GM21423 (cell line): ENCODE data around the gene FPGS.
"Not testable (repeated sequence)": the region's sequence is repeated elsewhere in the genome, so short reads cannot be mapped to it uniquely, and the experiment has no call there.

Source experiments
- ATAC-seq: cut with Tn5 transposase; IDR thresholded peaks from one replicate; pipeline ENCODE4 v1.9.1; 2021; ENCODE audit warnings: mild to moderate bottlenecking, moderate library complexity; ENCODE audit not compliant: unreplicated experiment

FPGS gene

DNA sequence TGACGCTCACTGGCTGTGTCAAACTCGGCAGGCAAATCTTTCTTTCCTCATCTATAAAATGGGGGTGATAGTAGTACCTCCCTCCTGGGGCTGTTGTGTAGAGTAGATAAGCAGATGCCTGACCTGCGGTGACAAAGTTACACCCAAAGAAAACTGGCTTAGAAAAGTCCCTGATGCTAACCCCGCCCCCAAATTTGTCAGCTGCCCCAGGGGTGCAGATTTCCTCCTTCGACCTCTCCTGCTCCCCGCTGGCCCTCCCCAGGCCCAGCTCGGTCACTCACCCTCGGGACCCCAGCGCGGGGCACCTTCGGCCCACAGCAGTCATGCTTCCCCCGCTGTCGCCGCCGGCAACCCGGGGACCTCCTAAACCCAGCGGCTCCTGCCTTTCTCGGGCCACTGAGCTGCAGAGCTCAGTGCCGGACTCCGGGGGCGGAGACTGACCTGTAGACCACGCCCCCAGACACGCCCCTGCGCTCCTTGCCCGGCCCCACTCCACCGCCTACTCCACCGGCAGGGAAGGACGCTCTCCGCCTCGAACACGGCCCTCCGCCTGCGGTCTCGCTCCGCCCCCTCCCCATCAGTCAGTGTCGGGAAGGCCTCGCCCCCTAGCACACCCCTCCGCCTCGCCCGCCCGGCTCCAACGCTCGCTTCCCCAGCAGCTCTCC is 31.6 kb upstream of the FPGS start:
- ATAC-seq: peak; percentile 80

DNA sequence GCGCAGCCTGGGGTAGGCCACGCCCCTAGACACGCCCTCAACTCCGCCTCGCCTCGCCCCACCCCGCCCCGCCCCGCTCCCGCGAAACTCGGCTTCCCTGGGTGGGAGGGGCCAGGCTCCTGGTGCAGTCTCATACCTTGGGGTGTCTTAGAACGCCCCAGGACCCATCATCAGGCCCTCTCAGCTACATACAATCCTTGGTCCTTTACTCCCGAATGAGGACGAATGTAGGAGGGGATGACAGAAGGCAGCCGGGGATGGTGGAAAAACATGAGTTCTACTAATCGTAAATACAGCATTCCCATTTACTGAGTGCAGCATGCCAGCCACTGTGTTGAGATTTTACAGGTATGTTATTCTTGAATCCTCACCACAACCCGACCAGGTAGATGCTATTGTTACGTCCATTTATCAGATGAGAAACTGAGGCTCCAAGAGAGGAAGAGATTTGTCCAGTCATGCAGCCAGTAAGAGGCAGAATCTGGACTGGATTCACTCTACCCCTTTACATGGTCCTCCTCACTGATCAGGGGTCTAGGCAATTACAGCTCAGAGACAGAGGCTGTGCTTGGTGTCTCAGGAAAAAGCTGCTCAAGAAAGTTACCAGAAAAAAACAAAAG is 31.0 kb upstream of the FPGS start:
- no peak for ATAC-seq

DNA sequence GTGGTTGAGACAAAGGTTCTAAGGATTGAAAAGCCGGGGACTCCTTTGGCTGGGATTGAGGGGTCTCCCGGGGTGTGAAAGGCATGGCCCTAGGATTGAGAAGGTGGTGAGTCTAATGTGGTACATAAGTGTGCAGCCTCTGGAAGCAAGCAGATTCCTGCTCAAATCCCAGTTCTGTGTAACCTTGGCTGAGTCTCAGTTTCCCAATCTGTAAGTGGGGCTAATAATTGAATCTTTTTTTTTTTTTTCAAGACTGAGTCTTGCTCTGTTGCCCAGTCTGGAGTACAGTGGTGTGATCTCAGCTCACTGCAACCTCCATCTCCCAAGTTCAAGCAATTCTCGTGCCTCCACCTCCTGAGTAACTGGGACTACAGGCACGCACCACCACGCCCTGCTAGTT is 30.1 kb upstream of the FPGS start:
- no peak for ATAC-seq

DNA sequence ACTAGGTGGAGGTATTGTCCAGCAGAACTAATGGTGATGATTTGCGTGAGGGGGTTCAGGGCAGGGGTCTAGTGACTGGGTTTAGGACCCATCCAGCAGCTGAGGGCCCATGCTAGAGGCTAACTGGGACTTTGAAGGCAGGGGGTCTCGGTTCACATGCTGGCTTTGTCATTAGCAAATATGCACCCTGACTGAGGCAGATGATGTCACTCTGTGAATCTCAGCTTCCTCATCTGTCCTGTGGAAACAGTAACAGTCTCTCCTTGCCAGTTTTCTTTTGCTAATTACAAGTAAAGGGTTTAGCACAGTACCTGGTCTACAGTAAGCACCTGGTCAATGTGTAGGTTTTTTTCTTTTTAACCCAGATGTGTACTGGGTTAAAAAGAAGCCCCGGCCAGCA is 29.4 kb upstream of the FPGS start:
- no peak for ATAC-seq

DNA sequence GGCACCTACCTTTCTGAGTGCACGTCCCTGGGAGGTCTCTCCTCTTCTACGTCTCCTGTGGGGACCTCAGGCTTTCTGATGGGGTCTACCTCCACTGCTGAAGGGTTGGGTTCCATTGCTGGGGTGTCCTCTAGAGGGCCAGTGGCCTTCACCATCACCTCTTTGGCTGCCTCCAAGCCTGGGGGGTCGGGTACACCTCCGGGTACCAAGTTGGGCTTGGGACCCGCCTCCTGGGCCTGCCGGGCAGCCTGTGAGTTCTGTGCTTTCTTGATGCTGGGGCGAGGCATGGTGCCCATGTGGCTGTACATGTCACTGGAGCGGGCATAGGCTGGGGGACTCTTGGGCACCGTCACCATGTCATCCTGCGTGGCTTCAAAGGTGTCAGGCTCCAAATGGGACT is 28.7 kb upstream of the FPGS start:
- no peak for ATAC-seq

DNA sequence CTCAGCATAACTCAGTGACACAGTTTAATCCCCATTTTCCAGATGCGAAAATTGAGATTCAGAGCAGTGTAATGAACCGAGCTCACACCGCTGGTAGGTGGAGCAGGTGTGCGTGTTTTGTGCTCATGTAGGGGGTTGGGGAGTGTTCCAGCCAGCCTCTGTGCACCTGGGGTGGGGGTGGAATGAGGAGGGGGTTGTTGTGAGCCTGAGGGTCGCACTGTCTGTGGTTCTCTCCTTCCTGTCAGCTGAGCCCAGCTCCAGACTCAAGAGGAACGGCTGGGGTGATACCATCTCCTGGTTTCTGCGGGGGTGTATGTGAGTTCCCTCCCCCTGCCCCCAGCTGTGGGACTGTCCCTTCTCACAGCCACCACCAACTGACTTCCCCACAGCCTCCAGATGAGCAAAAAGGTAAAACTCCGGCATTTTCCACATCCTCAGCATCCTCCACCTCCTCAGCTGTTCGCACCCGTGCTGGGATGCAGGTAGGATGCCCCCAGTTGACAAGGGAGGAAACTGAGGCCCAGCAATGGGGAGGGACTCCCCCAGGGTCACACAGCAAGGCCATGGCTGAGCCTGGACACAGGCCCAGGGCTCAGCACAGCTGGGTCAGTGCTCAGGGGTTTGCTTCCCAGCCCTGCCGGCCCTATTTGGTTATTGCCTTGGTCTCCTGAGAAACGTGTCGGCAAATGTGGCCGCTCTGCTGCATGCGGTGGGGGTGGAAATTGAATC is 26.3 kb upstream of the FPGS start:
- peak; percentile 24 for ATAC-seq

DNA sequence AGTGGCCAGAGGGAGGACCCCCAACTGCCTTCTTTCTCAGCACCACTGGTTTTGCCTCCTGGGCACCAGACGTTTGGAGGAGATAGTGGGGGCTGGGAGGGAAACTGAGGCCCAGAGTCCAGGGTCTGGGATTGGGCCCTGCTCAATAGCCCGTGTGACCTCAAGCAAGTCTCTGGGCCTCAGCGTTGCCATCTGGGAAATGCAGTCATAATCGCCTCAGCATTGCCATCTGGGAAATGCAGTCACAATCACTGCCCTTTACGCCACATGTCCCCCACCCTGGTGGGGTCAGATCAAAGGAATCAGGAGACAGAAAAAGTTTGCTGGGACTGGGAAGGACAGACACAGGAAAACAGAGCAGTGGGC is 25.8 kb upstream of the FPGS start:
- ATAC-seq: no peak

DNA sequence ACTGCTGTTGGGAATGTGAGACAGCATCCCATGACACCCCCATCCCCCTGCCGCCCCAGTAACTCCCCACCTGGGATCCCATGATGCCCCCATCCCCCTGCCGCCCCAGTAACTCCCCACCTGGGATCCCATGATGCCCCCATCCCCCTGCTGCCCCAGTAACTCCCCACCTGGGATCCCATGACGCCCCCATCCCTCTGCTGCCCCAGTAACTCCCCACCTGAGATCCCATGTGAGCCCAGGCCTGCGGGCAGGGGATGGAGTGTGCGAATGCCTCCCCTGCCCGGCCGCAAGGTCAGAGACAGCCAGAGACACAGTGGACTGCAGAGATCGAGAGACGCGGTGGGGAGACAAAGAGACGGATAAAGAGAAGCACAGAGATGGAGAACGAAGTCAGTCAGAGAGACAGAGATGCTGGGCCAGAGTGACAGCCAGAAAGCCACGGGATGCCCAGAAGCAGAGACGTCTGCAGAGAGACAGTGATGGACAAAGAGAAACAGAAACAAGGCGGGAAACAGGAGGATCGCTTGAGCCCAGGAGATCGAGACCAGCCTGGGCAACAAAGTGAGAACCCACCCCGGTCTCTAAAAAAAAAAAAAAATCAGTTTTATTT is 25.2 kb upstream of the FPGS start:
- no peak for ATAC-seq

DNA sequence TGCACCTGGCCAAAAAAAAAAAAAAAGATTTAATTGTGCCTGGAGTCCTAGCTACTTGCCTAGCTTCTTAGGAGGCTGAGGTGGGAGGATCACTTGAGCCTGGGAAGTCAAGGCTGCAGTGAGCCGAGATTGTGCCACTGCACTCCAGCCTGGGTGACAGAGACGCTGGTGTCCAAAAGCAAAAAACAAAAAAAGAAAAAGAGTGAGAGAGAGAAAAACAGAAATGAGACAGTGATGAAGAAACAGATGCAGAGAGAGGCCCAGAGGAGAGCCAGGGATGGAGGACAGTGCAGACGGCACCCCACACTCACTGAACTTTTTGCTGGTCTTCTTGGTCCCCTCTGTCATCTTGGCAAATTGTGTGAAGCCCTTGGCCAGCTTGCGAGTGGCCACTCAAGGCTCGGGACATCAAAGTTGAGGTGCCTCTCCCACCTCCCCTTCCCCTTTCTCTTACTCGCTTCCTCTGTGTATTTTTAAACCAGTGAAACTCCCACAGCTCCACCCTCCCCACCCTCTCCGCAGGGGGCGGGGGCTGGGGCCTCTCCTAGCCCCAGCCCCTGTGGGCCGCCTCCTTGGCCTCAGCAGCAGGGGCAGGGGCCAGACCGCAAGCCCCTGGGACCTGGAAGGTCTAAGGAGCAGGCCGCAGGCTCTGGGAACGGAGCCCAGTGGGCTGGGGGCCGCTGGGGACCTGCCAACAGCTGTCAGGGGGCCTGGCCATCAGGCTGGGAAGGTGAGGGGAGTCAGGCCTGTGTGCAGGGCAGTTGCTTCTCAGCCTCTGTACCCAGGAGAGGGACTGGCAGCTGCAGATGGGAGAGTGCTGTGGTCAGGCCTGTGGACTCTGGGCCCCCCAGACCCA is 24.2 kb upstream of the FPGS start, which contains the start of gene SH2D3C:
Gene SH2D3C (minus strand): TSS at position 387 of the 856 bp plus-strand sequence. CDS start 39 bp downstream, at position 348.
- ATAC-seq: peak; percentile 33

DNA sequence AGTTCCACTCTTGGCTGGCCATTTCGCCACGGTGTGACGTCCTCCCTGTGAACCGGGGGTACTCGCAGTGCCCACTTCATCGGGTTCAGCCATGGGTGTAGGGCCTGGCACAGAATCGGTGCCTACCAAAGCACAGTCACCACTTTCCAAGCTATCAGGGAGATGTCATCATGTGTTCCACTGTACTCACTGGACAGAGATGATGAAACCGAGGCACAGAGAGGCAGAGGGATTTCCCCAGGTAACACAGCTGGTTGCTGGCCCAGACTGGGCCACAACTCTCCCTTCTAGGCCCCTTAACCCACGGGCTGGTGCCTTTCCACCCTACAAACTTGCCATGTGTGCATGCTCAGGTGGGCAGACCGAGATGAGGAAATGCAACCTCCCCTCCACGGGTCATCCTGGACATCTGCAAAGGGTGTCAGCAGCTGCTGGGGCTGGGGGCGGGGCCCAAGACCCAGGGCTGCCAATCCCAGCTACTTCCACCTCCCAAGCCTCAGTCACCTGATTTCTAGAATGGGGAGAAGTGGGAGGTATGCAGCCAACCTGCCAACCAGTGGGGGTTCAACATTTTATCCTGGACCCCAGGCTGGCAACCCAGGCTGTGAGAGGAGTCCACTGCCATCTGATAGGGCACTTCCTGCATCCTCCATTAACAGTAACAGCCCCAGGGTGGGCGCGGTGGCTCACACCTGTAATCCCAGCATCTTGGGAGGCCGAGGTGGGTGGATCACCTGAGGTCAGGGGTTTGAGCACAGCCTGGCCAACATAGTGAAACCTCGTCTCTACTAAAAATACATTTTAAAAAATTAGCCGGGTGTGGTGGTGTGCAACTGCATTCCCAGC is 23.3 kb upstream of the FPGS start:
- peak; percentile 40 for ATAC-seq

DNA sequence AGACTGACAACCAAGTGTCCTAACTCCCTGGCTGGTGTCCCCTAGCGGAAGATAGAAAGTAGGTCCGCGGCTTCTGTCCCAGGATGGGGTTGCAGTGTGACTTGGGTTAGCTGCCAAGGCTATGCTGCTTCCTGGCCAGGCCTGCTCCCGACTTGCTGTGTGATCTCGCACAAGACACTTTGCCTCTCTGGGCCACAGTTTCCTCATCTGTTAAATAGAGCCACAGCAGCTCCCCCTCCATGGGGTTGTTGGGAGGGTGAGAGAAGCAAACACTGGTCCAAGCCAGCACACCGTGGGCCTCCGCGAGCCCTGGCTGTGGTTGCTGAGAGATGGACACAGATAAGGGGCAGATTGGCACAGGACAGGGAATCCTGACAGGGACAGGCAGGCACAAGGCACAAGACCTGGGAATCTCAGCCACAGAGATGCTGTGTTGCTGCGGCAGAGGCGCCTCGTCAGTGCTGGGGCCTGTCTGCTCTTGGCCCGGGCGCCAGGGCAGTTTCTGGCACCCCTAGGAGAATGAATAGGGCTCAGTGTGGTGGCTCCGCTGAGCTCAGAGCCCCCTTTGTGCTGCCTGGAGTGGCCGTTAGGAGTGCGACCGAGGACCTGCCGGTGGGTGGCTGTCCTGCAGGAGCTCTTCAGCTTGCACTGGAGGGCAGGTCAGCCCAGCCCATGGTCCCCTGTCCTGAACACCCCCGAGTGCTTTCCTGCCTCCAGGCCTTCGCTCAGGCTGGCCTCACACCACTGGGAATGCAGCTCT is 22.4 kb upstream of the FPGS start:
- ATAC-seq: no peak

DNA sequence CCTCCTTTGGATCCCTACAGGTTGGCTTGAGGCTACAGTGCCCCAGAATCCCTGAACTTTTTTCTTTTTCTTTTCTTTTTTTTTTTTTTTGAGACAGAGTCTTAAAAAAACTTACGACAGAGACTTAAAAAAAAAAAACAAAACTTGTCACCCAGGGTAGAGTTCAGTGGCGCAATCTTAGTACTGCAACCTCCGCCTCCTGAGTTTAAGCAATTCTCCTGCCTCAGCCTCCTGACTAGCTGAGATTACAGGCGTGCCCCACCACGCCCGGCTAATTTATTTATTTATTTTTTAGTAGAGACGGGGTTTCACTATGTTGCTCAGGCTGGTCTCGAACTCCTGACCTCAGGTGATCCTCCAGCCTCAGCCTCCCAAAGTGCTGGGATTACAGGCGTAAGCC is 21.8 kb upstream of the FPGS start:
- ATAC-seq: not testable (repeated sequence)

DNA sequence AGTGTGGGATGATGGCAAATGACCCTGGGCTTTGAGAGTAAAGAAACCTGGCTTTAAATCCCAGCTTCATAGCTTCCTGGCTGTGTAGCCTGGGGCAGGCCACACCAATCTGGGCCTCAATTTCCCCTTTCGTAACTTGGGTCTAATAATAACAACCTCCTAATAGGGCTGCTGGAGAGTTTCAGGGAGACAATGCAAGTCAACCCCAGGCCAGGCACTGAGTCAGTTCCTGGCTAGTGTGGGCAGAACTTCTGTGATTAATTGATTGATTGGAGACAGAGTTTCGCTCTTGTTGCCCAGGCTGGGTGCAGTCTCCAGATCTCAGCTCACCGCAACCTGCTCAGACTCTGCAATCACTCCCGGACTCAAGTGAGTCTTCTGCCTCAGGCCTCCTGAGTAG is 20.9 kb upstream of the FPGS start:
- no peak for ATAC-seq

DNA sequence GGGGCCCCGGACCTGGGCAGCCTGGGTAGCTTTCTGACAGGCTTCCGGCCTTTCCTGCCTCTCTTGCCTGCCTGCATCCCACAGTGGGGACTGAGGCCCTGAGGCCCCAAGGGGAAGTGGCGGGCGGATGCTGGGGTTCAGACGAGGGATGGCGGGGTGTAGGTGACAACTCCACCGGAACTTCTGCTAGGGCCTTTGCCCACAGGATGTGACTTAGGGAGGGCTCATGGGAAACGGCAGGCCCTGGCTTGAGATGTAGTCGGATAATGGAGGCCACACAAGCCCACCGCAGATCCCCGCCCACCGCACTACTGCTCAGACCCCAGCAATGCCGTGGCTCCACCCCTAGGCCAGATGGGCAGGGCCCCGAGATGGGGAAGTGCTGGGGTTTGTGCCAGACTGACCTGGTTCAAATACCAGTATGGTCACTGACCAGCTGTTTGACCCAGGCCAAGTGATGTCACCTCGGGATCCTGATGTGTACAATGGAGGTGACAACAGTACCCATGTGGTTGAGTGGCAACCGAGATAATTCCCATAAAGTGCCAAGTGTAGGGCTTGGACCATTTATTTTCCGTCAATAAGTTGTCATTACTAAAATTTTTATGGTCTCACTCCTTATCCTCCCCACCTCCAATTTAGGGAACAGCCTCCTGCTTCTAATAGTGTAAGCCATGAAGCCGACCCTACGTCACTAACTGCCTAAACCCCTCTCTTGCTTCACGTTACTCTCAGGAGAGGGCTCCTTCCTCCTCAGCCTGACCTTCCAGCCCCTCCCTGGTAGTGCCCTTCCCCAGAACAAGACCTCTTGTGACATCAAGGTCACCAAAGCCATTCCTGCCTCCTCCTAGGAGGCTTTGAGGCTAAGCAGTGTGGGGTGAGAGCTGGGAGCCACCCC is 19.3 kb upstream of the FPGS start:
- no peak for ATAC-seq

DNA sequence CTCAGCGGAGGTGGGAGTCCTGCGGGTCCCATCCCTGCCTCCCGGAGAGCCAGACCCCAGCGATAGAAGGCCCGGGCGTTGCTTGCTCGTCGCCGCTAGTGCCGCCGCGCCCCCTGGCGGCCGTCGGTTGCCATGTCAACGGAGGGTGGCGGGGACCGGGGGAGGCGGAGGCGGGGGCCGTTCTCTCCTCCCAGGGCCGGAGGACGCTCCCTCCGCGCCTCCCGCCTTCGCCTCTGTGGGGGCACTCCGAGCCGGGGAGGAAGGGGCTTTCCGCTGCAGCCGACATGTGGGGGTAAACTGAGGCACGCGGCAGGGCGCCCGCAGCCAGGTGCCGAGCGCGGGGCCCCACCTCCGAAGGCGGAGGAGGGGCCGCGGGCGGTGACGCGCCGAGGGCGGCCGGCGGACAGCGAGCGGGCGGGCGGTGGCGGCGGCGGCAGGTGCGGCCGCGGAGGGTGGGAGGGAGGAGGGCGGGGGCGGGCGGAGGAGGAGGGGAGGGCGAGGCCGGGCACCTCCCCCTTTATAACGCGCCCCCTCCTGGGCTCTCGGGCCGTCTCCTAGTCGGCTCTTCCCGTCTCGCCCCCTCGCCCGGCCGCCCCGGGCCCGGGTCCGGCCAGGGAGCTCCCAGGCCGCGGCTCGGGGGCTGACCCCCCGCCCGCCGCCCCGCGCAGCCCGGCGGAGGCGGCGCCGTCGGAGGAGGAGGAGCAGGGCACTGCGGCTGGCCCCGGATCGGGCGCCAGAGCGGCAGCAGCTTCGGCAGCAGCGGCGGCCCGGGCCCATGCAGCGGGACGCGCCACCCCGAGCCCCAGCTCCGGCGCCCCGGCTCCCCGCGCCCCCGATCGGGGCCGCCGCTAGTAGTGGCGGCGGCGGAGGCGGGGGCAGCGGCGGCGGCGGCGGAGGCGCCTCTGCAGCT is 17.4 kb upstream of the FPGS start:
- ATAC-seq: peak; percentile 43

DNA sequence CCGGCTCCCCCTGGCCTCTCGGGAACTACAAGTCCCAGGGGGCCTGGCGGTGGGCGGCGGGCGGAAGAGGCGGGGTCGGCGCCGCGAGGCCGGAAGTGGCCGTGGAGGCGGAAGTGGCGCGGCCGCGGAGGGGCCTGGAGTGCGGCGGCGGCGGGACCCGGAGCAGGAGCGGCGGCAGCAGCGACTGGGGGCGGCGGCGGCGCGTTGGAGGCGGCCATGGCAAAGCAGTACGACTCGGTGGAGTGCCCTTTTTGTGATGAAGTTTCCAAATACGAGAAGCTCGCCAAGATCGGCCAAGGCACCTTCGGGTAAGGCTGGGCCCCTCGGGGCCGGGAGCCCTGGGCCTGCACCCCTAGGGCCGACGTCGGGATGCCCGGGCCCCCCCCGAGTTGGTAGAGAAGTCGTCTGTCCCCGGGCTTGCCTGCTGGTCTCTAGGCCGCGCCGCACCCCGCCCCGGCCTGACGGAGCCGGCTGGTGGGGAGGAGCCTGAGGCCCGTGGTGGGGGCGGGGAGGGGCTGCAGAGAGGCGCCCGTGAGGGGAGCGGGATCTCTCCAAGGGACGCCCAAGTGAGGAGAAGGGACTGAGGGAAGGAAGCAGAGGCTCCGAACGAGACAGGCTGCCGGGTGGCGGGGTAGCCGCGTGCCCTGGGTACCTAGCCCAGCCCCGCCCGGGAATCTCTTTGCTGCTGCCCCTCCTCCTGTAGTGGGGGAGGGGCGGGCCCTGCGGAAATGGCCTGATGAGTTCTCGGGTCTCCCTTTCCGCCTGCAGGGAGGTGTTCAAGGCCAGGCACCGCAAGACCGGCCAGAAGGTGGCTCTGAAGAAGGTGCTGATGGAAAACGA is 16.5 kb upstream of the FPGS start, which contains the start of gene CDK9:
Gene CDK9 (plus strand): TSS at position 102 of the 840 bp plus-strand sequence. CDS start 115 bp downstream, at position 217.
- peak; percentile 50 for ATAC-seq
